ENCODE data around the gene ZFAND5.

DNA sequence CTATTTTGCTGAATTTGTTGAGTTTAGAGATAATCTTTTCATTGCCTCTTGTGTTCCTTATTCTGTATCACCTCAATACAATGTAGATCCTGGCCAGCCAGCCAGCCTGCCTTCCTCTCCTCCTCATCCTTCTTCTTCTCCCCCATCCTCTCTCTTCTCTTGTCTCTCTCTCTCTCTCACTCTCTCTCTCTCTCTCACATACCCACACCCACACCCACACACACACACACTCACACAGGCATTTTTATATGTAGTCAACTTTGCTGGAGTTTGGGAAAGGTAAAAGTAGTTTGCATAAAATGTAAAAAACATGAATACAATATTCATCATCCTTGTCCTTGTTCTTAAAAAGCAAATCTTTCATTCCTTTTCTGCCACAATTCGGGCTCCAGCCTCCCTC lies 60.5 kb downstream of the ZFAND5 start:
- TF ChIP-seq, protein P1, sequence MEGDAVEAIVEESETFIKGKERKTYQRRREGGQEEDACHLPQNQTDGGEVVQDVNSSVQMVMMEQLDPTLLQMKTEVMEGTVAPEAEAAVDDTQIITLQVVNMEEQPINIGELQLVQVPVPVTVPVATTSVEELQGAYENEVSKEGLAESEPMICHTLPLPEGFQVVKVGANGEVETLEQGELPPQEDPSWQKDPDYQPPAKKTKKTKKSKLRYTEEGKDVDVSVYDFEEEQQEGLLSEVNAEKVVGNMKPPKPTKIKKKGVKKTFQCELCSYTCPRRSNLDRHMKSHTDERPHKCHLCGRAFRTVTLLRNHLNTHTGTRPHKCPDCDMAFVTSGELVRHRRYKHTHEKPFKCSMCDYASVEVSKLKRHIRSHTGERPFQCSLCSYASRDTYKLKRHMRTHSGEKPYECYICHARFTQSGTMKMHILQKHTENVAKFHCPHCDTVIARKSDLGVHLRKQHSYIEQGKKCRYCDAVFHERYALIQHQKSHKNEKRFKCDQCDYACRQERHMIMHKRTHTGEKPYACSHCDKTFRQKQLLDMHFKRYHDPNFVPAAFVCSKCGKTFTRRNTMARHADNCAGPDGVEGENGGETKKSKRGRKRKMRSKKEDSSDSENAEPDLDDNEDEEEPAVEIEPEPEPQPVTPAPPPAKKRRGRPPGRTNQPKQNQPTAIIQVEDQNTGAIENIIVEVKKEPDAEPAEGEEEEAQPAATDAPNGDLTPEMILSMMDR (IDR thresholded peaks at IDR 0.05; ENCODE audit: insufficient read depth, low read length, poor library complexity, severe bottlenecking): no peak
- TF ChIP-seq EZH2phosphoT487 (conservative IDR thresholded peaks at IDR 0.05; ENCODE audit: low read length): no peak
